Stimulated activated CD4-positive, alpha-beta T cell treated with anti-CD3 and anti-CD28 coated beads, Interleukin-15, amount 100 ng/mL, for 48 hours (primary cell): ENCODE results near the gene CAMK4.
"Not testable (repeated sequence)": the region's sequence is repeated elsewhere in the genome, so short reads cannot be mapped to it uniquely, and the experiment has no call there.

ENCODE experiments used
- DNase-seq, 2 donors: peaks; one replicate each; pipeline ENCODE4 v3.0.0-alpha.2; 2020; ENCODE audit warnings: low read depth in 2 of 2

CAMK4 gene

GRCh38 chr5:111310711-111311620 is 86.8 kb downstream of the CAMK4 start:
- DNase-seq, result no peak

- DNase-seq, result no peak
Measured at GRCh38 chr5:111311666-111312065, 87.5 kb downstream of the CAMK4 start.

DNA sequence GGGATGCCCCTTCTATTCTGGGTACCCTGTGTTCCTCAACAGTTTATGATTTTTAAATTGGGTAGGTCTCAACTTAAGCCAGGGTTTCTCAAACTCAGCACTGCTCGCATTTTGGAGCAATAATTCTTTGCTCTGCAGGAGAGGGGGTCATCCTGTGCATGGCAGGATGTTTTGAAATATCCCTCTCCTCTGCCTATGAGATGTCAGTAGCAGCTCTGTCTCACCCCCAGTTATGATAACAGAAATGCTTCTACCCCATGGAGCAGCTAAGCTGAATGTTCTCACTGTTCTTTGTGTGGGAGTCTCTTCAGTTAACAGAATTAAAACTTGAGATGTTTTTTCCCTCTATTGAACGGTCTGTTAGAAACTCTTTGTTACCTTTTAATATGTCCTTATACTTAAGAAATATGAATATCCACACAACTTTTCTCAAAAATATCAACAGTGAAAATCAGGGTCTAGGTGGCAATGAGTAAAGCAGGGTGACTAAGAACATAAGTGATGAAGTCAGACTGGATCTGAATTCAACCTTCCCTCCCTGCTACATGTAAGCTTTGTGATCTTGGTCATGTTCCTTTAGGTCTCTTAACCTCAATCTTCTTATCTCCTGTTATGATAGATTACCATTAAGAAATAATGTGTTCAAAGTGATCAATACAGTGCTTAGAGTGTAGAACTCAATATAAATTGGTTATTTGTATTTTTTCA is 89.0 kb downstream of the CAMK4 start:
- no peak for DNase-seq

- DNase-seq, result no peak
Measured at GRCh38 chr5:111320953-111321352, 96.8 kb downstream of the CAMK4 start.

- DNase-seq, result no peak
Measured at GRCh38 chr5:111321376-111321775, 97.2 kb downstream of the CAMK4 start.

DNA sequence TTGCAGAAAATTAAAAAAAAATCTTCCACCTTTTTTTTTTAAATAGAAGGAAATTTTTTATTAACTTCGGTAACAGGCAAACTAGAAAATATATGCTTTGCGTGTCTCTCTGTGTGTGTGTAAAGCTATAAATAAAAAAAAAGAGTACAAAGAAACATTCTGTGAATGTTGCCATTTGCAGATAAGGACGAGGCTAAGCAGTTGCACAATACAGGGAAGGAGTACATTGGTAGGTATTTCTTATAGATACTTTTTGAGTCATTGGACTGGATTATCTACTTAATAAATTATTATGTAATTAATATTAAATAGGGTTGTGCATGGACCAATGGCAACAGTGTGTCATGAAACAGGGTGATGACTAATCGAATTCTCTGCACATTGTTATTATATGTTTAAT is 102.4 kb downstream of the CAMK4 start:
- DNase-seq, result no peak

- DNase-seq, result no peak
Measured at GRCh38 chr5:111337133-111337532, 112.9 kb downstream of the CAMK4 start.

DNA sequence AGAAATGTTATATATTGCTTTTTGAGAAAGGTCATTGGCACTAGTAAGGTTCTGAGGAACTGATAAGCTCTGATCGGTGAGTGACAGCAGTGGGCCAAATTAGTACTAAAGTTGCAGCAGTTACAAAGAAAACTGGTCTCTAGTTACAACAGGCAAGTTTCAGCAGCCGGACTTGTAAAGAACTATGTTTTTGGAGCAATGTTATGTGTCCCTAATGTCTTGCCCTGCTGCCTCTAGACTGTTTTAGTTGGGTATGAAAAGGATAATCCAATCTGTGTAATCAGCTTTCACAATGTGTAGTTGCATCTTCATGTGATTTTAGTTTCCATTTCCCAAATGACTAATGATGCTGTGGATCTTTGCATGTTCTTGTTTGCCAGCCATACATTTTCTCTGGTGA is 113.5 kb downstream of the CAMK4 start:
- DNase-seq, result no peak

DNA sequence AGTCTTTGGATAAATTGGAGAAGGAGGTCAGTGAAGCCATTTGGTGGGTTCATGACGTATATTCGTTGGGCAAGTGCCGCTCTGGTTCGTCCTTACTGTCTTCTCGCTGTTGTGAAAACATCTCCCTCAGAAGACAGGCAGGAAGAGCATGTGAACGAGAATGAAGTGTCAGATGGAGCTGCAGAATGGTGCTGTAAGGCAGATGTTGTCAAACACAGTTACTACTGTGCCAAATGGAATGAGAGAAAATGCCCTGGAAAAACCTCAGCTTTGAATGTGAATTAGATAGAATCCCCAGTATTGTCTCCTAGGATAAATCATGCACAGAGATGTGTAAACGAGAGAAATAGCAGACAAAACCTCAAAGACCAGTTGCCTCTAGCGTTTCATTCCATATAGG is 121.5 kb downstream of the CAMK4 start:
- no peak for DNase-seq

DNA sequence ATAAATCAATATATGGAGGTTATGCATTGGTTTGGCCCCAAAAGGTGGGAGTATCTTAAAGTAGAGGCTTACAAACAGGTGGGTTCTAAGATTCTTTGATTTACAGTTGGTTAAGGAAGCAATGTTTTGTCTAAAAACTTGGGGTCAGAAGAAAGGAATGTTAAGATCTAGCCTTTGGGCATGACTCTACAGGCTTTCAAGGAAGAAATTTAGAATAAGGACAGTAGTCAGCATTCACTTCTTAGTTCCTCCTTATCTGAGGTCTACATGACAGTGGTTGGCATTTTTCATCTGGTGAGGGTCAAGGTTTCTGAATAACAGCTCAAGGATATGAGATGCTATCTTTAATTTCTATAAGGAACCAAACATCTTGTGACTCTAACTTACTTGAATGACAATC is 122.8 kb downstream of the CAMK4 start:
- DNase-seq, result no peak

GRCh38 chr5:111348661-111349329 is 124.6 kb downstream of the CAMK4 start:
- no peak for DNase-seq

DNA sequence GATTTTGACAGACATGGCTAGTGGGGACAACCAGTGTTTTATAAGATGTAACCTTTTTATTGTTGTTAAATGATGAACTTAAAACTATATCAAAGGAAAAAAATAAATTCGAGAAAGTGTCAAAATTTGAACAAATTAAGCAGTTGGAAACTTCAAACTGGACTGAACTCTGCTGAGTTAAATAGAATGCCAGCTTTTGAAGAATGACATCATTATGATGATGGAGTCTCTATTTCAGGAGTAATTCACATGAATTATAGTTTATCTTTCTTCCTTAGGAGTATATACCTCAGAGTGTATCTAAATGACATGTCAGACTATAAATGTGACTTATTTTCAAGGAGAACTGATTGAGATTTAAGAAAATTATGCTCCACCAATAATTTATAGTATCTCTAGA is 125.2 kb downstream of the CAMK4 start:
- no peak for DNase-seq

DNA sequence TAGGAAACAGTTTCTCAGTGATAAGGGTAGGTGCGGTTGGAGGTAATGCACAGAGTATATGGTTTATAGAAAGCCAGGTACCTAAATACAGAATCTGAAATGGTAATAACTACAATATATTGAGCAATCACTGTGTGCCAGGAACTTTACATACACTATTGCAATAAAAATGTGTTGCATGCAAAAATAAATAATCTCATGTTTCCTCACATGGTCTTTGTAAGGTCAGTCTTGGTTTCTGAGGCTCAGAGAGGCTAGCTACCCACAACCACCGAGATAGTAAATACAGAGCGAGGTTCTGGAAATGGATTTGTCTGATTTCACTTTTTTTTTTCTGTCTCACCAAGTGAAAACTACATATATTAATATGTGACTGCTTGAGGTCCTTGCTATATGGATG is 128.9 kb downstream of the CAMK4 start:
- DNase-seq, result no peak

- DNase-seq, result not testable (repeated sequence)
Measured at GRCh38 chr5:111358726-111359125, 134.5 kb downstream of the CAMK4 start.

DNA sequence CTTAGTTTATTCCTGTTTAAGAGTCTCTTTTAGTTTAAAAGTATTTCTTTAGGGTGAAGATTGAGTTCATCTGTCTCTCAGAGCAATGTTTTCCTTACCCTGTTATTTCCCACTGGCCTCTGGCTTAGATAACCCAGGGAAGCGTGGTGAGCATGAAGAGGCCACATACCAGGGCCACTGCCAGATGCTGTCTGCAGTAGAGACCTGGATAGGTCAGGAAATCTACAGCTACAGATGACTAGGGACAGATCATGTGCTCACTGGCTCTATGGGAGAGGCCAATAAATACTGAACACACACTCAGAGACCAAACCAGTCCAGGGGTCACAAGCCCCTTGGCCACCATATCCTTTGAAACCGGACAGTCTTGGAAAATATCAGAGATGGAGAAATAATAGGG is 136.0 kb downstream of the CAMK4 start:
- no peak for DNase-seq

- DNase-seq, result no peak
Measured at GRCh38 chr5:111364992-111365391, 140.8 kb downstream of the CAMK4 start.

DNA sequence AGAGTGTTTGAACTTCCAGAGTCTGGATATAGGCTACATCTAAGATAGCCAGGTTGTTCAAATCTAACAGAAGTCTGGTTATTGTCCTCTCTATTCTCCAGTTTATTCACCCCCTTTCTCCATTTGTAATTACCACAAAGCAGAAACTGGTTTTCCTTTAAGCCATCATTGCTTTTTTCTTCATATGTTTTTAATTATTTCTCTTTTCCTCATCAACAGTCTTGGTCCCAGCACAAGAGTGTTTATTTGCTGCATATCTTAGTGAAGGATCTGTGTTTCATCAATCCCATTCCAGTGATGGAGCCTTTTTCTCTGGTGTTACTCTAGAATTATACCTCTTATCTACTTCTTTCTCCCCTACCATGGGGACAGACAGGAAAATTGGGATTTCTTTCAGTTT is 142.2 kb downstream of the CAMK4 start:
- no peak for DNase-seq

DNA sequence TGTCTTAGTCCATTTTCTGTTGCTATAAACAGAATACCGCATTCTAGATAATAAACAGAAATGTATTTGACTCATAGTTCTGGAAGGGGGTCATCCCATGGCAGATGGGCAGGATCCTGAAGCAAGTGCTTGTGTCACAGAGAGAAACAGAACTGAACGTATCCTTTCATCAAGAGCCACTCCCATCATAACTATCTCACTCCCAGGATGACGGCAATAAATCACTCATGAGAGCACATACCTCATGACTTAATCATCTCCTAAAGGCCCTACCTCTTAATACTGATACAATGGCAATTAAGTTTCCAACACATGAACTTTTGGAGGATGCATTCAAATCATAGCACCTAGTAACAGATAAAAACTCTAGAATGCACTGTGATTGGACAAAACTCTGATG is 142.9 kb downstream of the CAMK4 start:
- no peak for DNase-seq

GRCh38 chr5:111372799-111373198 is 148.6 kb downstream of the CAMK4 start:
- DNase-seq, result no peak

- no peak for DNase-seq
Measured at GRCh38 chr5:111374380-111374779, 150.2 kb downstream of the CAMK4 start.

- DNase-seq, result no peak
Measured at GRCh38 chr5:111375645-111376044, 151.5 kb downstream of the CAMK4 start.

- DNase-seq, result no peak
Measured at GRCh38 chr5:111377306-111377705, 153.1 kb downstream of the CAMK4 start.

DNA sequence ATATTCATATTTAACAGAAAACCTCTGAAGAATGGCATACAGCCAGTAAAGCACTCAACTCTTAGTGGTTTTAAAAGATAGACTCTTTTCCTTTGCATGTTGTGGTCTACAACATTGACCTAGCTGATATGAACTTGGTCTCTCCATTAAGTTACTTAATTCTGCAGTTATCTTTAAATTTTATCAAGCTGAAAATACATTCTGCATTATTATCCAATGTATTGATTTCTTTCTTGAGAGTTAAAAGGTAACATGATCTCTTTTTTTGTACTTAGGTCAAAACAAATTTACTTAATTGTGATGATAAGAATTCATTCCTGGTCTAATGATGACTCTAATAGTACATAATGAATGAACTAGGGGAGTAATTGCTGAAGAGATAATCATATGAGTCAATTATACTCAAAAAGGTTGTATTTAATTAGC is 155.2 kb downstream of the CAMK4 start:
- no peak for DNase-seq
